HepG2 (cell line): Measurements from ENCODE around the gene TMEFF2. TPM values are rescaled to one million over a fixed set of nuclear protein-coding genes. Genes with fewer than 3 reads are reported as not detected.

Experiments used
- BRCA1 ChIP-seq: sonication (generic); formaldehyde crosslinking; IDR thresholded peaks from 2 replicates; pipeline ENCODE4 v1.4.0; 2020; ENCODE audit warnings: missing genetic modification reagents
- KDM1A ChIP-seq: IDR thresholded peaks from 2 replicates; pipeline ENCODE4 v1.6.1; 2016; ENCODE audit warnings: missing compliant biosample characterization
- PAX8 ChIP-seq: sonication (generic); formaldehyde crosslinking; IDR thresholded peaks from 2 replicates; pipeline ENCODE4 v1.8.0; 2022; ENCODE audit warnings: mild to moderate bottlenecking, missing genetic modification reagents, borderline replicate concordance
- SNAPC4 ChIP-seq: sonication (generic); formaldehyde crosslinking; IDR thresholded peaks from 2 replicates; pipeline ENCODE4 v1.4.0; 2020; ENCODE audit warnings: mild to moderate bottlenecking, missing genetic modification reagents
- TOE1 ChIP-seq: sonication (generic); formaldehyde crosslinking; IDR thresholded peaks from 2 replicates; pipeline ENCODE4 v1.4.0; 2020; ENCODE audit warnings: mild to moderate bottlenecking, missing genetic modification reagents
- ZNF407 ChIP-seq: sonication (generic); formaldehyde crosslinking; IDR thresholded peaks from one replicate; pipeline ENCODE4 v1.5.1; 2020; ENCODE audit warnings: mild to moderate bottlenecking, missing genetic modification reagents; ENCODE audit errors: not compliant biosample characterization
- ZNF558 ChIP-seq: sonication (generic); formaldehyde crosslinking; IDR thresholded peaks from 2 replicates; pipeline ENCODE4 v1.9.0; 2022; ENCODE audit warnings: mild to moderate bottlenecking, missing genetic modification reagents, borderline replicate concordance
- ZNF615 ChIP-seq: sonication (generic); formaldehyde crosslinking; IDR thresholded peaks from 2 replicates; pipeline ENCODE4 v1.5.0; 2020; ENCODE audit warnings: mild to moderate bottlenecking, missing genetic modification reagents, borderline replicate concordance
- ZNF709 ChIP-seq: sonication (generic); formaldehyde crosslinking; IDR thresholded peaks from 2 replicates; pipeline ENCODE4 v1.5.0; 2020; ENCODE audit warnings: mild to moderate bottlenecking, missing genetic modification reagents
- polyA plus RNA-seq, 8 experiments: library from polyadenylated mRNA; depleted of rRNA in 3 of 8; stranded (reverse) in 7 of 8; unstranded in 1 of 8; fragments of >200 nt; fragmentation: Illumina TruSeq in 4 of 8; extraction: Trizol in 4 of 8; gene quantifications; 2 replicates each; pipeline versions ENCODE4 v1.2.1 to v1.2.3, GENCODE V29; 2011 to 2016; ENCODE audit warnings: low read depth in 4 of 8, missing spikeins in 1 of 8, mixed read lengths in 1 of 8; ENCODE audit not compliant: insufficient read depth in 1 of 8
- total RNA-seq, 5 experiments: library from RNA; depleted of rRNA; stranded (reverse); fragments of >200 nt; fragmentation: Illumina TruSeq; extraction: Trizol; gene quantifications; 2 replicates each; pipeline ENCODE4 v1.2.3, GENCODE V29; 2016; ENCODE audit warnings: low read depth in 1 of 5
- TF ChIP-seq, protein P1 (sequence below): IDR thresholded peaks from 2 replicates; pipeline ENCODE4 v1.6.1; 2016; ENCODE audit warnings: low read depth, control low read depth

TMEFF2 gene
- total and polyA plus RNA-seq, 2 of the 13 experiments (the other 11 are each of a cell fraction or from before 2014, with no cell fraction given), result not detected

- TF ChIP-seq ZNF407 (CRISPR knock-in tag) (no peak), ZNF615 (no peak), ZNF558 (CRISPR knock-in tag) (no peak), BRCA1 (no peak), TOE1 (CRISPR knock-in tag) (no peak), ZNF709 (CRISPR knock-in tag) (no peak), KDM1A (CRISPR knock-in tag) (no peak), PAX8 (CRISPR knock-in tag) (no peak), SNAPC4 (CRISPR knock-in tag) (no peak)
- TF ChIP-seq, protein P1, sequence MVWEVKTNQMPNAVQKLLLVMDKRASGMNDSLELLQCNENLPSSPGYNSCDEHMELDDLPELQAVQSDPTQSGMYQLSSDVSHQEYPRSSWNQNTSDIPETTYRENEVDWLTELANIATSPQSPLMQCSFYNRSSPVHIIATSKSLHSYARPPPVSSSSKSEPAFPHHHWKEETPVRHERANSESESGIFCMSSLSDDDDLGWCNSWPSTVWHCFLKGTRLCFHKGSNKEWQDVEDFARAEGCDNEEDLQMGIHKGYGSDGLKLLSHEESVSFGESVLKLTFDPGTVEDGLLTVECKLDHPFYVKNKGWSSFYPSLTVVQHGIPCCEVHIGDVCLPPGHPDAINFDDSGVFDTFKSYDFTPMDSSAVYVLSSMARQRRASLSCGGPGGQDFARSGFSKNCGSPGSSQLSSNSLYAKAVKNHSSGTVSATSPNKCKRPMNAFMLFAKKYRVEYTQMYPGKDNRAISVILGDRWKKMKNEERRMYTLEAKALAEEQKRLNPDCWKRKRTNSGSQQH (CRISPR knock-in tag), result no peak
These were observed 28.9 kb downstream of the TMEFF2 start (continued) for GRCh38 chr2:192165842-192166241.
